GM12878 (cell line): ENCODE results near the gene TSC2.
"Not testable (repeated sequence)": the region's sequence is repeated elsewhere in the genome, so short reads cannot be mapped to it uniquely, and the experiment has no call there.

Experiments
- CTCF ChIP-seq, 3 experiments: IDR thresholded peaks in 2 of 3; conservative IDR thresholded peaks in 1 of 3; 2 replicates each; pipeline ENCODE4 v1.5.1; 2011; ENCODE audit warnings: low read depth in 3 of 3, low read length in 3 of 3, mild to moderate bottlenecking in 3 of 3, control low read depth in 2 of 3, moderate library complexity in 2 of 3, inconsistent platforms in 1 of 3, mixed read lengths in 1 of 3; ENCODE audit not compliant: control insufficient read depth in 2 of 3, insufficient read depth in 1 of 3; ENCODE audit errors: extremely low read depth in 1 of 3
- EZH2 ChIP-seq: IDR thresholded peaks from 2 replicates; pipeline ENCODE4 v1.6.1; 2012; ENCODE audit warnings: low read depth, mild to moderate bottlenecking, control low read depth, inconsistent platforms, low read length, borderline replicate concordance; ENCODE audit not compliant: control insufficient read depth
- NFIC ChIP-seq: IDR thresholded peaks from 2 replicates; pipeline ENCODE4 v1.6.1; 2012; ENCODE audit warnings: low read depth, mild to moderate bottlenecking, inconsistent platforms, low read length, moderate library complexity
- RAD21 ChIP-seq: IDR thresholded peaks from 2 replicates; pipeline ENCODE4 v1.6.1; 2011; ENCODE audit warnings: mild to moderate bottlenecking, low read depth, low read length, moderate library complexity; ENCODE audit not compliant: insufficient read depth
- REST ChIP-seq: IDR thresholded peaks from 2 replicates; pipeline ENCODE4 v1.6.1; 2012; ENCODE audit warnings: mild to moderate bottlenecking, low read depth, low read length
- SP1 ChIP-seq: IDR thresholded peaks from one replicate; pipeline ENCODE4 v1.6.1; 2011; ENCODE audit warnings: low read depth, low read length
- SPI1 ChIP-seq: IDR thresholded peaks from 2 replicates; pipeline ENCODE4 v1.6.1; 2011; ENCODE audit warnings: low read depth, mild to moderate bottlenecking, low read length, moderate library complexity, borderline replicate concordance; ENCODE audit not compliant: insufficient read depth

- TF ChIP-seq SPI1; EZH2; RAD21; REST; CTCF (IDR thresholded peaks at IDR 0.05 in 2 of 3, conservative IDR thresholded peaks at IDR 0.05 in 1 of 3; ENCODE audit: control insufficient read depth in 2 of 3, extremely low read depth in 1 of 3, insufficient read depth in 1 of 3, low read depth in 3 of 3, low read length in 3 of 3); SP1; NFIC: not testable (repeated sequence)
These were observed 86.0 kb downstream of the TSC2 start for GRCh38 chr16:2133797-2134196.
